H1 (cell line): ENCODE data around the gene TLE3. TPM values are rescaled to one million over a fixed set of nuclear protein-coding genes. Genes with fewer than 3 reads are reported as not detected.

Source experiments
- RAD21 ChIP-seq, 2 experiments: IDR thresholded peaks in 1 of 2; conservative IDR thresholded peaks in 1 of 2; 2 replicates each; pipeline ENCODE4 v1.6.1; 2011; ENCODE audit warnings: low read depth in 2 of 2, low read length in 2 of 2, improper control_type of control experiment in 1 of 2, inconsistent platforms in 1 of 2, mild to moderate bottlenecking in 1 of 2, moderate library complexity in 1 of 2
- polyA plus RNA-seq, 7 experiments: library from polyadenylated mRNA; depleted of rRNA in 3 of 7; stranded (reverse) in 5 of 7; unstranded in 2 of 7; fragments of >200 nt in 5 of 7; fragments of 200-250 nt in 2 of 7; gene quantifications; 1 replicate in 5 of 7; 2 replicates in 1 of 7; 4 replicates in 1 of 7; pipeline versions ENCODE4 v1.2.1 to v1.2.3, GENCODE V29; 2011 to 2013; ENCODE audit warnings: missing spikeins in 2 of 7, mixed read lengths in 2 of 7
- total RNA-seq: library from RNA; stranded (reverse); fragmentation: NEBNext Ultra II Directional; extraction: Animal tissue kit (Norgen Biotek cat#: 25700); gene quantifications from 2 replicates; pipeline ENCODE4 v1.2.1, GENCODE V29; 2021

The TLE3 gene
- total and polyA plus RNA-seq, 2 of the 8 experiments (the other 6 are each of a cell fraction or from before 2014, with no cell fraction given) = 25.1 to 61.2 TPM

DNA sequence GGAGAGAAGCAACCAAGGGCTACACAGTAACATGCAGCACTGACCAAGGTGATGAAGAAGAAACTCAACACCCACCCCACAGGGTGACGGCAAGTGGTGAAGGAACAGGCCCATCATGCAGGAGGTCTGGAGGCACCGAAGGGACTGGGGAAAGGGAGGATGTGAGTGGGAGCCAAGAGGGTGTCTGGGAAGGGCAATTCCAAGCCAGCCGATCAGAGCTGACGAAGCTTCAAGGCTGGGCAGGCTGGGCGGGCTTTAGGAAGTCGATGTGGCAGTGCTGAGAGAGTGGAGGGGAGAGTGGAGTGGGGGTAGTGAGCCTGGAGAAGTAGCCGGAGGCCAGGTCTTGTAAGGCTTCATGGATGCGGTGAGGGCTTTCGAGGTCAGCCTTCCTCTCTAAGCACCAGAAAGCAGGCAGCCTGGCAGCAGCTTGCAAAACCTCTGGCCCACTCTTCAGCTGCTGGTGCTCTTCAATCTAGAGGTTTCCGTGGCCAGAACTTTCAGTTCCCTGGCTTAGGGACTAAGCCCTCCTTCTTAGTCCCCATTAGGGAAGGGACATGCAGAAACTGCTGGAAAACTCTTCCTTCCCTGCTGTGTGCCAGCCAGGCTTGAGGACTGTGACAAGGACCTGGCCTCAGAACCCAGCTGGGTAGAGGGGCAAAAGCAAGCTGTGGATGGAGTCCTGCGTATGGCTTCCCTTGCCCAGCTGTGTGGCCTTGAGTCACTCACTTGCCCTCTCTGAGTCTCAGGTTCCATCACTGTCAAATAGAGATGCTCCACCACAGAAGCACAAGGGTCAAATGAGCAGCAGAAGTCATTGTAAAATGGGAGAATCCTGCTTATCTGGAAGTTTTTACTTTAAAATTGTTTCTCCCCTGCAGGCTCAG lies 72.1 kb downstream of the TLE3 start (continued):
- TF ChIP-seq RAD21 (IDR thresholded peaks at IDR 0.05 in 1 of 2, conservative IDR thresholded peaks at IDR 0.05 in 1 of 2; ENCODE audit: low read depth in 2 of 2, low read length in 2 of 2) = no peak
